Measurements from ENCODE around the gene C2CD5.

DNA sequence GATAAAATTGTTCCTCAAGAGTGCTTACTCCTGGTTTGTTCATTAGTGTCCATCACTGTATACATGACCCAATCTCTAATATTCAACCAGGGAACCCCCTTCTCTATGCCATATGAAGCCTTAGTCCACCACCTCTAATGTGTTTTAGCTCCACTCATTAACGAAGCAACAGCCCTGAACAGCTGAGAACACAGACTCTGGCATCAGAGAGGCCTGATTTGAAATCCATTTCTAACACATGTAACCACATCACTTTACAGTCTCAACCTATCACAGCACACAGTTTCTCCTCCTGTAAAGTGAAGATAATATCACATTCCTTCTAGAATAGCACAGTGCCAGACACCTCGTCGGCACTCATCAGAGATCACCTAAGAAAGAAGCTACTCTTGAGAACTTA lies 64.3 kb downstream of the C2CD5 start:
- TF ChIP-seq, protein P1, sequence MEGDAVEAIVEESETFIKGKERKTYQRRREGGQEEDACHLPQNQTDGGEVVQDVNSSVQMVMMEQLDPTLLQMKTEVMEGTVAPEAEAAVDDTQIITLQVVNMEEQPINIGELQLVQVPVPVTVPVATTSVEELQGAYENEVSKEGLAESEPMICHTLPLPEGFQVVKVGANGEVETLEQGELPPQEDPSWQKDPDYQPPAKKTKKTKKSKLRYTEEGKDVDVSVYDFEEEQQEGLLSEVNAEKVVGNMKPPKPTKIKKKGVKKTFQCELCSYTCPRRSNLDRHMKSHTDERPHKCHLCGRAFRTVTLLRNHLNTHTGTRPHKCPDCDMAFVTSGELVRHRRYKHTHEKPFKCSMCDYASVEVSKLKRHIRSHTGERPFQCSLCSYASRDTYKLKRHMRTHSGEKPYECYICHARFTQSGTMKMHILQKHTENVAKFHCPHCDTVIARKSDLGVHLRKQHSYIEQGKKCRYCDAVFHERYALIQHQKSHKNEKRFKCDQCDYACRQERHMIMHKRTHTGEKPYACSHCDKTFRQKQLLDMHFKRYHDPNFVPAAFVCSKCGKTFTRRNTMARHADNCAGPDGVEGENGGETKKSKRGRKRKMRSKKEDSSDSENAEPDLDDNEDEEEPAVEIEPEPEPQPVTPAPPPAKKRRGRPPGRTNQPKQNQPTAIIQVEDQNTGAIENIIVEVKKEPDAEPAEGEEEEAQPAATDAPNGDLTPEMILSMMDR (IDR thresholded peaks at IDR 0.05): no peak
- TF ChIP-seq POLR2AphosphoS5 (IDR thresholded peaks at IDR 0.05; ENCODE audit: low read depth, low read length): no peak
- TF ChIP-seq TCF7L2 (IDR thresholded peaks at IDR 0.05; ENCODE audit: low read depth, low read length): no peak
- no peak for TF ChIP-seq REST (IDR thresholded peaks at IDR 0.05; ENCODE audit: insufficient read depth in 1 of 2, low read depth in 2 of 2, low read length in 1 of 2)
- no peak for TF ChIP-seq SIN3A (IDR thresholded peaks at IDR 0.05; ENCODE audit: borderline replicate concordance, insufficient read depth, low read depth, low read length)
